Measurements from ENCODE around the gene OSBPL10. TPM values are rescaled to one million over a fixed set of nuclear protein-coding genes. Genes with fewer than 3 reads are reported as not detected.

The OSBPL10 gene
- total RNA-seq, 2 donors from 2014 or later = 28.1 to 29.7 TPM

DNA sequence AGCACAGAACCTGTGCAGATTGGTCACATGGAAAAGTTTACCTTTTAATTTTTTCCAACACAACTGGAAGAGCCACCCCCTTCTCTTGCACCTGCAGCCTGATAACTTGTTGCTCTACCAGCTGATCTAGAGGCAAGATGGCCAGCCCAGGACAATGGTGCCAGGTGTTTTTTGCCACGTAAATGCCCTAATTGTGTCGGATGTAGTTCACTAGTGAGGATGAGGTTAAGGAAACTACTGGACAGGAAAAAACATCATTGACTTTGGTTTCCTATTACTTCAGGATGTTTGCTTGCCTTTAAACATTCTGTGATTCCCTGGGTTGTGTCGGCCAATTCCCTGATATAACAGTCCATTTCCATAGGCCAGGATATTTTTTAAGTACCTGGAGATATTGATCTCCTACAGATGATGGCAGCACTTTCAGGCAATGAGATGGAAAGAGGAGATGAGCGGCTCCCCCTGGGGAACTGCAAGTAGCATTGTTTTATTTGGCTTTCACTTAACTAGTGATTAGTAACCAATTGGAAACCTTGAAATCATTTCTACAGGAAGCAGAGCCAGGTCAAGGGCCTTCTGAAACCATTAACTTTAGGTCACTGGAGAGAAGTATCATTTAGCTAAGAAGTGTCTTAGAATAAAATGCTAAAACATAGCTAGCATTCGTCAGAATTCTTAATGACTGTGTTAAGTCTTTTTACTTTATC is 72.5 kb downstream of the OSBPL10 start:
- intact Hi-C loops (cut with DNase I) = no loop called here
- no peak for DNase-seq (ENCODE audit: low spot score)

DNA sequence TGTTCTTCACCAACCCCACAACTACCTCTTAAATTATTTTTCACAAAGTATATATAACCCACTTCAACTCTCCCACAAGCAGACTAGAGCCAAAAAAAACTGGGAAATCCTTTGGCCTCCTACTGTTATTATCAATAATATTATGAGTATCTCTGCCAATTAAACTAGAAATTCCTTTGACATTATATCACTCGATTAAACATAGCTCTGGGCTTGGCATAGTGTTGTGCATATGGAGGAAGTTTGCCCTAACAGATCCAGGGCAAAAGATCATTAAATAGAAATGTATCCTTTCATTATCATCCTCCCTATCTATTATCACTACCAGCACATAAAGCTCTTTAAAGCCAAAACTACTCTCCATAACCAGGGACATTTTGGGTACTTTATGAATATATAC is 74.9 kb downstream of the OSBPL10 start:
- intact Hi-C loops (cut with DNase I) = no loop called here
- DNase-seq (ENCODE audit: low spot score) = no peak

DNA sequence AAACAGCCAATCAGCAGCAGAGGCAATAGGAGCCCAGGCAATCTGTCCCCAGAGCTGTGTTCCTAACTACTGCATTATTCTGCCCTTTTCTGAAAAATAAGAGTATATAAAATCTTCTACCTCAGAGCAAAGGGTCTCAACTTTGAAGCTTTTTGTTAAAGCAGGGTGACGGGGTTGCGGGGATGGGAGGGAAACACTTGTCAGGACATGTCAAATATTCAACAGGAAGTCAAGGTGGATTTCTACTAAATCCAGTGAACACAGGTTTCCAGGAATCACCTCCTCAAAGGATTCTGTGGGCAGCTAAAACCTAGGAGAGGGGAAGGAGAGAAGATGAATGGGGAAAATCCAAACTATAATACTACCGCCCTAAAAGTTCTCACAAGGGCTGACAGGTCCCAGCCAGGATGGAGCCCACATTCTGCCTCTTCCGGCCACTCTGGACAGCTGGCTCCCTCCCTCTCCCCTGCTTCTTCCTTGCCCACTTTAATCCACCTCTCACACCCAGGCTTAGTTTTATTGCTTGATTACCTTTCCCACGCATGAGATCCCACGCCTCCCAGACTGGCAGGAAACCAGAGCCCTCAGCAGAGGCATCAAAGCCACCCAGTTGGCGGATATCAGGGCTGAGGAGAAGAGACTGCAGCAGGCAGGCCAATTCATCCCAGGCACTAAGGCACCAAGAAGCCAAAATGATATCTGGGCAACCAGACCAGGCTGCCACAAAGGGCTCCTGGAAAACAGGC is 77.2 kb downstream of the OSBPL10 start:
- DNase-seq (ENCODE audit: low spot score) = no peak
- intact Hi-C loops (cut with DNase I) = no loop called here

DNA sequence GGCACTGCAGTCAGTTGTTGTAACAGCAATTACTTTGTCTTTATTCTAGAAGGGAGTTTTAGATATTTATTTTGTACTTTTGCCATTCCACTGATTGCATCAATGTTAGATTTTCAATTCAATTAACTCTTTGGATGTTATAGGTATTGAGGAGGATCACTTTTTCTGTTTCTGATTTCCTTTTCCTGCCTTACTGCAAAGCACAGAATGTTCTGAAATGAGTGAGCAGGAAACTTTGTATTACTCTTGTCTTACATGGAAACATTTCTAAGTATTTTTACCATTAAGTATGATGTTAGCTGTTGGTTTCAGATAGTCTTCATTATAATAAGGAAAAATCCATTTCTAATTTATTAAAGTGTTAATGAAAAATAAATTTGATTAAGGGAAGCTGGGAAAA is 80.5 kb downstream of the OSBPL10 start:
- no peak for DNase-seq (ENCODE audit: low spot score)
- intact Hi-C loops (cut with DNase I) = no loop called here

DNA sequence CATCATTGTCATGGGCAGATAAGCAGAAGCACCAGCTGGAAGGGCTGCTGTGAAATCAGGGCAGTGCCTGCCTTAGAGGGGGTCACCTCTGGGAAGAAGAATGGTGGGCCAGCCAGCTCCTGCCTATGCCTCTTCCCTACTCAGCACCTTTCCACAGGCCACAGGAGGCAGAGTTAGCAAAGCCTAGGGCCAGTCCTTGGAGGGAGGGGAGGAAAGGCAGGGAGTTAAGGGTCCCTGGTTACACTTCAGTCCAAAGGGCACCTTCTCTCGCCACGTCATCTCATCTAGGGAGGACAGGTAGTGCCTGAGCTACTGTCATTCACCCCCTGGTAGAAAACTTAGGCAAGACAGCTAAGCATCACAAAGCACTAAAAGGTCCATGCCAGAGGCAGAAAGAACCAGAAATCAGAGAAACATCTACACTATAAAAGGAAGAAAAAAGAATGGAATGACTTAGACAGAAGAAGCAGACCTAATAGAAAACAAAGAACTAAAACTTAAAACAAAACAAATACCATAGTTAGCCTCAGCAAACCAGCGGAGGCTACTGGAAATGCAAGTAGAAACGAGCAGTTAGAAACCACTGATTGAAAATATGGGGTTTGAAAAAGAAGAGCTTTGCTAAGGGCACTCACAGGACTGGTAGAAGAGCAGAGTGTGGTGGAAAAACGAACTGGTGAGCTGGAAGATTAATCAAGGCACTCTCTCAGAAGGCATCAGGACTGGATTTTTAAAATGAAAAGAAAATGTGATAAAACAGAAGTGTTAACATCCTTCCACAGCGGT is 84.2 kb downstream of the OSBPL10 start:
- intact Hi-C loops (cut with DNase I) = loop anchor here in 1 of 2 donors (5.0 kb wide), 1 partner anchor 865 kb away; no protein-coding TSS in a partner anchor
- no peak for DNase-seq (ENCODE audit: low spot score)

DNA sequence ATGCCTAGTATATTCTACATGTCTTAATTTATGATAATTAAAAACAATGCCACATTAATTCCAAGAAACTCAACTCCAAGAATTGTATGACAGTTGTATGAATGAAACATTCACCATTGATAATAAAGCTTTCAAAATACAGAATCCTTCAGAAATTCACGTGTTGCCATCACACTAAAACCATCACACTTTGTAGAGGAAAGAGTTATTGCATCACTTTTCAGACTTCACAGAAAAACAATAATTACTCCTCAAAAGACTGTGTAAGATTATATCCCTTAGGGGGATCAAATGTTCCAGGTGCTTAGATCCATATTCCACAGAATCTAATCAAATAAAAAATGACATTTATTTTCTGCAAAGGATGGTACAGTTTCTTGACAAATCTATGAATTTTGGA is 85.0 kb downstream of the OSBPL10 start:
- DNase-seq (ENCODE audit: low spot score) = no peak
- intact Hi-C loops (cut with DNase I) = loop anchor here in 1 of 2 donors (5.0 kb wide), 1 partner anchor 866 kb away; no protein-coding TSS in a partner anchor

DNA sequence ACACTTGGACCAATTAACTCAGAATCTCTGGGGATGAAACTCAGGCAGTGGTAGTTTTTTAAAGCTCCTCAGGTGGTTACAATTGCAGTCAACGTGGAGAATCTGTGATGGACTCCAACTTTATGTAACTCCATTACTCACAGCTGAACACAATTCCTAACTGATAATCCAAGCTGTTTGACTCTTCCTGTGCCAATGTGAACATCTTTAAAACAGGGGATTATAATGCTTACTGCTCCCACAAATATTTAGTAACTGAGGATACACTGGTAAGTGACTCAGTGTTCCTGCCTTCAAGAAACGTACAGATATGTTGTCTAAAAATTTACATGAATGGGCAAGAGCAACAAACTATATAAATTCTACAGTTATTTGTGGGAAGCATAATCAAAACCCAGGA is 85.6 kb downstream of the OSBPL10 start:
- DNase-seq (ENCODE audit: low spot score) = no peak
- intact Hi-C loops (cut with DNase I) = loop anchor here in 1 of 2 donors (5.0 kb wide), 1 partner anchor 867 kb away; no protein-coding TSS in a partner anchor

DNA sequence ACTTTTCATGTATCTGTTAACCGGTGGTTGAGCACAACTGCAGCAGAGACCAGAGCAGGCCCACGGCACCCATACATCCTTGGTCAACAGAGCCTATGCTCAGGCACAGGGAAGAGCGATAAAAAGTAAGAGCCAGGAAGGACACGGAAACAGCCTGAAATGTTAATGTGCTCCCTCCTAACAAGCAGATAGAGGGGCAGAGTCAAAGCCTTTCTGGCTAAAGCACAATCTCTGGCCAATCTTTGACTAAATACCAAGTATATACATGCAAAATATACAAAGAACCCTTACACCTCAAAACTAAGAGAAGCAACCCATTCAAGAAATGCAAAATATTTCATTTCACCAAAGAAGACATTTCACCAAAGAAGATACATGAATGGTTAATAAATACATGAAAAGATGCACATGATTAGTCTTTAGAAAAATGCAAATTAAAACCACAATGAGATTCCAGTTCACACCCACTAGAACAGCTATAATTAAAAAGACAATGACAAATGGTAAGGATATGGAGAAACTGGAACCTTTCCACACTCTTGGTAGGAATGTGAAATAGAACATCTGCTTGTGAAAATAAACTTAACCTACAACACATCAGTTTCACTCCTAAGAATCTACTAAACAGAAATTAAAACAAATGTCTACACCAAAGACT is 88.0 kb downstream of the OSBPL10 start:
- no peak for DNase-seq (ENCODE audit: low spot score)
- intact Hi-C loops (cut with DNase I) = no loop called here

DNA sequence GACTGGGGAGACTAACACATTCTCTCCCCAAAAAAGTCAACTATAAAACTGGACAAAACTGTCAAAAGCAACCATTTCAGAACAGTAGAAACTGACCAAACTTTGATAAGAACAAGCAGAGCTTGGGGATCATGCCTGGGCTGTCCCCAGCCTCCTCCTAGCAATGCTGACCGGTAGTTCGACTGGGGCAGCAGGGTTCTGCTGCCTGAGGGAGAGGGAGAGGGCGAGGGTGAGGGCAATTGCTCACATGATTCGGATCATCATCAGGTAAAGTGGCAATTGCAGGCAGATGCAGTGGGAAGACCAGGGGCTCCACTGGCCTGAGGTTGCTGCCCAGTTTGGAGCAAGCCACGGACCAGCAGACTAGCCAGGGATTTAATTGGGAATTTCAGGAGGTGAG is 88.6 kb downstream of the OSBPL10 start:
- no peak for DNase-seq (ENCODE audit: low spot score)
- intact Hi-C loops (cut with DNase I) = no loop called here

DNA sequence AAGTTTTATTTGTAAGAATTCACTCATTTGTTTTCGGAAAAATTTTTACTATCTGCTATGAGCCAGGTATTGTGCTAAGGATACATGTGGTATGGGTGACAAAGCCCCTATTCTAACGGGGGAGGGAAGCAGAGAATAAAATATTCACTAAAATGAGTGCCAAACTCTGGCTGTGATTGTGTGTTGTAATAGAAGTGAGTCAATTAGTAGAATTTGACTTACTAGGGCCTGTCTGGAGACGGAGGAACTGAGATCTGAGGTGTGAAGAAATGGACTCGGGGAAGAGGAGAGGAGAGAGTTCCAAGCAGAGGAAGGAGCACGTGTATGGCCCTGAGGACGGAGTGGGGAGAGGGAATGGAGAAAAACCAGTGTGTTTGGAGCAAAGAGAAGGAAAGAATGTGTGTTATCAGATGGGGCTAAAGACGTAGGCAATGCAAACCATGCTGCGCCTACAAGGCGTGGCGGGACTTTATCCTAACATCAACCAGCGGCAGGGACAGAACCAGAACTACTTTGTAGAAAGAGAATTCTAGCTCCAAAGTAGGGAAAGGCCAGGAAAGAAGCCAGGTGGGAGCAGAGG is 89.1 kb downstream of the OSBPL10 start:
- DNase-seq (ENCODE audit: low spot score) = no peak
- intact Hi-C loops (cut with DNase I) = no loop called here

DNA sequence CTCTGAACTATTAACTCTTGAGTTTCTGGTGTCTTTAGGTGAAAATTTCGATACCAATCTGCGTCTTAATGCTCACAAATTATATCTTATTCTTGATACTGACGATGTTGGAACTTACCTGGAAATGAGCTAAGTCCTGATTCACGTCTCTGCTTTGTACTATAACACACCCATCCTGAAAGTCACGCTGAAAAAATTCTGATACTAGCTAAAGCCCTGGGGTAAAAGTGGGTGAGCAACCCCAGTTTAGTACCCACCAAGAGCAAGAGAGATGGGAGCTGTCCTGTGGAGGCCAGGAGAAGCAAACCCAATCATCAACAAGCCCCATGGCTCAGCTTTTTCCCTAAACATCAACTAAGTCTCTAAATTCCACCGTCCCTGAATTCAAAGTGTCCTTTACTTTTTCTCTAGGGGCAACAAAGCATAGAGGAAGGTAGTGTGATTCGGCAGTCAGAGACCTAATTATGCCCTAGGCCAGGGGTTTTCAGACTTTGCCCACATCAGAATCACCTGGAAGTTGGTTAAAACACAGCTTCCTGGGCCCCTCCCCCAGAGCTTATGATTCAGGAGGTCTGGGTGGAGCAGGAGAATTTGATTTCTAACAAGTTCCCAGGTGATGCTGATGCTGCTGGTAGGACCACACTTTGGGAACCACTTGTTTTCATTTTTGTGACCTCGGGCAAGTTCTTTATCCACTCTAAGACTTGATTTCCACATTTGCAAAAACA is 90.2 kb downstream of the OSBPL10 start:
- intact Hi-C loops (cut with DNase I) = no loop called here
- no peak for DNase-seq (ENCODE audit: low spot score)

DNA sequence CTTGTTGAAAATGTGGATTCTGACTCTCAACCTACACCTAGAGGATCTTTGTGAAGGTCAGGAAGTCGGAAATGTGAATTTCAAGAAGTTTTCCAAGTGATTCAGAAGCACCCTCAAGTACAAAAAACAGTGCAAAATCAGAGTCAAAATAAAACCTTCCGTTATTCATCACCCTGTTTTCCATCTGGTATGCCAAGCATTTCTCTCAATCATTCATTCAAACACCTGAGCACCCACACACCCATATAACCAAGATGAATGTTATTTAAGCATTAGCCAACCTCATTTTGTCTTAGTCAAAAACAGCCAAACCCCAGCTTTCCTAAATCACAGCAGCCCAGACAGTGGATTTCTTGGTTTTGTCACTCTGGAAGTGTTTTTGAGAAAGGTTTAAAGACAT is 91.1 kb downstream of the OSBPL10 start:
- intact Hi-C loops (cut with DNase I) = no loop called here
- no peak for DNase-seq (ENCODE audit: low spot score)

DNA sequence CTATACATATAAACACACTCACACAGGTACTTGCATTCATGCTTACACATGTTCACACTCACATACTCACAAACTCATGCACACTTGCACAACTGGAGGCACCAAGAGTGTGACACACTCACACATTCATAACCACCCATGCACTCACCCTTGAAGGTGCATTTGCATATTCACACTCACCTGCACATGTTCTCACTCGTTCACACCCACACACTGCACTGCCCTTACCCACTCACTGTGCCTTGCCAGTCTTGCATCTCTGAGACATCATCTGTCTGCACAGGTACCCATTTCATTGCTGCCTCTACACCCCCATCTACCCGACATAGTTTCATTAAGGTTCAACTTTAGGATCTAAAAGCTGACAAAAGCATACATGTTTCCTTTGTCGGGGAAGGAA is 95.8 kb downstream of the OSBPL10 start:
- DNase-seq (ENCODE audit: low spot score) = no peak
- intact Hi-C loops (cut with DNase I) = no loop called here

DNA sequence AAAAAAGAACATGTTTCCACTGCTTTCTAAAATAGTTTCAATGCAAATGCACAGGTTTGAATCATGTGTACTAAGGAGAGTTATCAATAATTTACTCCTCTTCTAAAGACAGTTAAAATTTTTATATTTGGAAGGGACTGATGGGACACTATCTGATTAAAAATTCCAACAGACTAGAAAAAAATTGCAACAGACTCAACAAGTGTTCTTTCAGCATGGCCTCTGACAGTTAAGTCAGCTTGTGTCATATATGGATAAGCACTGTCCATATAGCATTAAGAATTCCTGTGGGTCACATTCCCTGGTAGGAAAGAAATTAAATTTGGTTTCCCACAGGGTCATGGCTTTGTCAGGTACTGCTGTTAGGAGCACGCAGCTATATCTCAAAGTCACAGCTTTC is 96.8 kb downstream of the OSBPL10 start:
- DNase-seq (ENCODE audit: low spot score) = no peak

DNA sequence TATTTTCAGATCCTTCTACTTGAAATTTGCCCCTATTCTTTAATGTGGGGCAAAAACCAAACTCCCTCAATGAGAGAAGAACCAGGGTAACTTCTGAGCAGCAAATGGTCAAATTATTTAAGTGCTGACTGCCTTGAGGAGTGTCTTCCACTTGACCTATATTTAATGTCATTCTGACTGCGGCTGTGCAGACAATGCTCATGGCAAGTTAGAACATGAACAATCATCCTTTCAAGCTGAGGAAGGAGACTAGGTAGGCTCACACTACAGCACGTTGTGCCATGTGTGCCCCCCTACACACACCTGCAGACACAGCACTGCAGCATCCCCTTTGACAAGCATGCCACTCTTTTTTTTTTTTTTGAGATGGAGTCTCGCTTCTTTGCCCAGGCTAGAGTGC is 98.2 kb downstream of the OSBPL10 start:
- intact Hi-C loops (cut with DNase I) = no loop called here
- DNase-seq (ENCODE audit: low spot score) = no peak

More for the DNA sequence above, 96.8 kb downstream of the OSBPL10 start:
- intact Hi-C loops (cut with DNase I) = no loop called here

DNA sequence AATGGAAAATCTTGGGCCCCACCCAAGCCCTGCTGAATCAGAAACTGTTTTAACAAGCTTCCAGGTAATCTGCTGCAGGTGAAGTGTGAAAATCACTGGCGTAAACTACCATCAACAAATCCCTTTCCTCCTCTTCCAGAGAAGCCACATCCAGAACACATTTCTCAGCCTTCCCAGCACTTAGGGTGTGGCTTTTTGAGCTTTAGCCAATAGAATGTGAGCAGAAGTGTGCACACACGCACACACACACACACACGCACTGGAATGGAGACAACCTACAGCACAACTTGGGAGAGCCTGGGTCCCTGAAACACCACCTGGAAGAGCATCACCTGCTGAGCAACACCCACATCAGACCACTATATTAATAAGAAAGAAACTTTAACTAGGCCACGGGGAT is 98.6 kb downstream of the OSBPL10 start:
- intact Hi-C loops (cut with DNase I) = no loop called here
- no peak for DNase-seq (ENCODE audit: low spot score)

DNA sequence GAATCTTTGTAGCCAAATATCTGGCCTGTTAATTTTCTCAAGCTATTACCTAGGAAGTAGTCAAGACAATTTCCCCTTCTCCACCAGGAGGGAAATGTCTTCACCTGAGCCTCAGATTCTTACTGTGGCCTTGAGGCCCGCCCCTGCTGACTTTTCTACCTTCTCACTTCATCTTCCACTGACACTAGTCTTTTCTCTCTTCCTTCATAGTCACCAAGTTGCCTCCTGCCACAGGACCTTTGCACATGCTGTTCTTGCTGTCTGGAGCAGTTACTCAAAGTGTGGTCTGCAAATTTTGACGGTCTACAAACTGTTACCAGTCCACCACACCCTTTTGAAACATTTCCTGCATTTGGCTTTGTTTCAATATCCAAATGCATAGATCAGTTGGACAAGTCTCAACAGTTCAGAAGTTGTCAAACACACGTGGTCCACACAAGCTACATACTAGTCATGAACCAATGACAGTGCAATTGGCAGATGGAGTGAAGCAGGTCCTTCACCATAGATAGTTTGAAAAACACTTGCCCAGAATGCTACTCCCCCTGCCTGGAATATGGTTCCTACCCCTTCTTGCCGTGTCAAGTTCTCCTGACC is 100.5 kb downstream of the OSBPL10 start:
- intact Hi-C loops (cut with DNase I) = no loop called here
- no peak for DNase-seq (ENCODE audit: low spot score)

DNA sequence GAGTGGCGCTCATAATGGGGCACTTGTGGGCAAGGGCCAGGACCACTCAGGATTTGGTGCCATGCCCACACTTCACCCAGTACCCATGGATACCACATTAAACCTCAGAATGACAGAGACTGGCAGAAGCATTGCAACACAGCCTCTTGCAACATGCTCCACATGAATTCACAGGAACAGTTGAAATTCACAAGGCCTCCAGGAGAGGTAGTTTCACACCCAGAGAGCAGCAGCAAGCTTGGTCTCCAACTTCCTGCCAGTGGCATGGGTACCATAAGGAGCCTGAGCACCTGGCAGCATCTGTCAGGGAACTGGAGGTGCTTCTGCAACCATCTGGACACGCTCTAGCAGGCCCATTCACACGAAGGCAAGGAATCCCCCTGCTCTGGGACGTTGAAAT is 101.0 kb downstream of the OSBPL10 start:
- intact Hi-C loops (cut with DNase I) = no loop called here
- DNase-seq (ENCODE audit: low spot score) = no peak
